SK-N-SH (cell line): Measurements from ENCODE around the gene NBPF1. TPM values are rescaled to one million over a fixed set of nuclear protein-coding genes. Genes with fewer than 3 reads are reported as not detected.
A peak's percentile ranks its signal among the peaks of the same experiment; 100 is the strongest.

ENCODE experiments used
- CTCF ChIA-PET: fragments of 300-600, 350-600 bp; formaldehyde crosslinking; extraction: SDS; loops from one replicate; lab custom pipeline; 2021; lab: Yijun Ruan, JAX
- POLR2A ChIA-PET: fragments of 350-600 bp; sonication (Branson Sonifier 250); formaldehyde crosslinking; extraction: SDS; loops from one replicate; lab custom pipeline; 2020; ENCODE audit warnings: antibody characterized with exemption, inconsistent platforms; lab: Yijun Ruan, JAX
- DNase-seq: peaks from one replicate; pipeline ENCODE4 v3.0.0; 2012
- H2AFZ ChIP-seq: fragments of 200-600 bp; sonication (generic); 2 replicates; pipeline ENCODE4 v1.8.1; 2016; ENCODE audit warnings: antibody characterized with exemption, mild to moderate bottlenecking, low read depth
- H3F3A ChIP-seq: fragments of 200-600 bp; sonication (generic); replicated peaks from 2 replicates; pipeline ENCODE3; 2016; ENCODE audit warnings: antibody characterized with exemption, mild to moderate bottlenecking; ENCODE audit not compliant: insufficient read depth
- H3K27ac ChIP-seq, 2 experiments: fragments of 200-500 bp in 1 of 2; fragments of 200-600 bp in 1 of 2; sonication (Bioruptor generic) in 1 of 2; sonication (generic), shearing (Covaris generic) in 1 of 2; 2 replicates each; pipeline versions ENCODE4 v1.5.1 to v1.6.1; 2014 to 2016; ENCODE audit warnings: low read depth in 2 of 2, inconsistent platforms in 1 of 2, low read length in 1 of 2, mild to moderate bottlenecking in 1 of 2, mixed read lengths in 1 of 2
- H3K27me3 ChIP-seq: fragments of 200-600 bp; sonication (generic), shearing (Covaris generic); 2 replicates; pipeline ENCODE4 v1.6.1; 2016; ENCODE audit warnings: mixed run types; ENCODE audit not compliant: insufficient read depth
- H3K36me3 ChIP-seq, 2 experiments: fragments of 200-500 bp in 1 of 2; fragments of 200-600 bp in 1 of 2; sonication (Bioruptor generic) in 1 of 2; sonication (generic) in 1 of 2; replicated peaks in 1 of 2; 2 replicates each; pipeline versions ENCODE3 to v1.5.1; 2014 to 2016; ENCODE audit warnings: low read length in 1 of 2, mild to moderate bottlenecking in 1 of 2; ENCODE audit not compliant: insufficient read depth in 2 of 2, control insufficient read depth in 1 of 2
- H3K4me1 ChIP-seq, 2 experiments: fragments of 200-500 bp in 1 of 2; fragments of 200-600 bp in 1 of 2; sonication (Bioruptor generic) in 1 of 2; sonication (generic), shearing (Covaris generic) in 1 of 2; 2 replicates each; pipeline versions ENCODE4 v1.5.1 to v1.6.1; 2014 to 2016; ENCODE audit warnings: low read depth in 1 of 2, low read length in 1 of 2, mixed run types in 1 of 2; ENCODE audit not compliant: insufficient read depth in 2 of 2, control insufficient read depth in 1 of 2
- H3K4me2 ChIP-seq: fragments of 200-600 bp; sonication (generic), shearing (Covaris generic); 2 replicates; pipeline ENCODE4 v1.6.1; 2017; ENCODE audit warnings: mixed run types
- H3K4me3 ChIP-seq, 2 experiments: fragments of 200-500 bp in 1 of 2; fragments of 200-600 bp in 1 of 2; sonication (Bioruptor generic) in 1 of 2; sonication (generic), shearing (Covaris generic) in 1 of 2; 2 replicates each; pipeline versions ENCODE4 v1.5.1 to v1.8.1; 2014 to 2016; ENCODE audit warnings: low read depth in 2 of 2, inconsistent platforms in 1 of 2, low read length in 1 of 2, mild to moderate bottlenecking in 1 of 2, mixed read lengths in 1 of 2, moderate library complexity in 1 of 2
- H3K79me2 ChIP-seq: fragments of 200-600 bp; sonication (generic); 2 replicates; pipeline ENCODE4 v1.8.1; 2017; ENCODE audit warnings: mild to moderate bottlenecking; ENCODE audit not compliant: insufficient read depth
- H3K9ac ChIP-seq: fragments of 200-600 bp; sonication (generic); 2 replicates; pipeline ENCODE4 v1.6.1; 2017; ENCODE audit warnings: mixed run types
- H3K9me2 ChIP-seq: fragments of 200-600 bp; sonication (generic); 2 replicates; pipeline ENCODE4 v1.6.1; 2017; ENCODE audit warnings: mixed run types
- H3K9me3 ChIP-seq: fragments of 200-600 bp; sonication (generic); 2 replicates; pipeline ENCODE4 v1.6.1; 2017; ENCODE audit warnings: mixed run types, mild to moderate bottlenecking, moderate library complexity
- H4K20me1 ChIP-seq: fragments of 200-600 bp; sonication (generic); 2 replicates; pipeline ENCODE4 v1.6.1; 2017; ENCODE audit warnings: mild to moderate bottlenecking, mixed run types; ENCODE audit not compliant: insufficient read depth
- CHD2 ChIP-seq: fragments of 150-350 bp; IDR thresholded peaks from 2 replicates; pipeline ENCODE4 v1.6.1; 2018; ENCODE audit warnings: low read length; ENCODE audit not compliant: partially characterized antibody
- CTCF ChIP-seq: fragments of 200-600 bp; sonication (generic); IDR thresholded peaks from 2 replicates; pipeline ENCODE4 v1.6.1; 2017; ENCODE audit warnings: antibody characterized with exemption, mild to moderate bottlenecking, moderate library complexity
- ELF1 ChIP-seq: IDR thresholded peaks from 2 replicates; pipeline ENCODE4 v1.4.0; 2012
- EP300 ChIP-seq, 2 experiments: IDR thresholded peaks; 2 replicates each; pipeline versions ENCODE4 v1.4.0 to v1.6.1; 2012; ENCODE audit warnings: borderline replicate concordance in 1 of 2, low read depth in 1 of 2, low read length in 1 of 2
- FOSL2 ChIP-seq: IDR thresholded peaks from 2 replicates; pipeline ENCODE4 v1.4.0; 2012; ENCODE audit warnings: low read depth, mild to moderate bottlenecking, moderate library complexity, borderline replicate concordance
- GABPA ChIP-seq: IDR thresholded peaks from 2 replicates; pipeline ENCODE4 v1.4.0; 2012; ENCODE audit warnings: low read depth, mild to moderate bottlenecking
- GATA2 ChIP-seq: sonication (generic); formaldehyde crosslinking; IDR thresholded peaks from 2 replicates; pipeline ENCODE4 v1.5.0; 2020; ENCODE audit warnings: mild to moderate bottlenecking, missing genetic modification reagents
- JUND ChIP-seq: IDR thresholded peaks from 2 replicates; pipeline ENCODE4 v1.4.0; 2012
- MEF2A ChIP-seq: IDR thresholded peaks from 2 replicates; pipeline ENCODE4 v1.4.0; 2012; ENCODE audit warnings: low read depth, borderline replicate concordance
- NRF1 ChIP-seq: IDR thresholded peaks from 2 replicates; pipeline ENCODE4 v1.6.1; 2012; ENCODE audit warnings: low read depth, mild to moderate bottlenecking, low read length
- PBX3 ChIP-seq: IDR thresholded peaks from 2 replicates; pipeline ENCODE4; 2012
- POLR2AphosphoS5 ChIP-seq: IDR thresholded peaks from 2 replicates; pipeline ENCODE4 v1.6.1; 2012; ENCODE audit warnings: low read depth, low read length
- RAD21 ChIP-seq: IDR thresholded peaks from 2 replicates; pipeline ENCODE4 v1.6.1; 2012; ENCODE audit warnings: mild to moderate bottlenecking, low read length
- RCOR1 ChIP-seq: fragments of 150-350 bp; IDR thresholded peaks from 2 replicates; pipeline ENCODE4 v1.6.1; 2017; ENCODE audit warnings: antibody characterized with exemption, low read length
- REST ChIP-seq: IDR thresholded peaks from 2 replicates; pipeline ENCODE4 v1.6.1; 2012; ENCODE audit warnings: mild to moderate bottlenecking, low read depth, low read length, moderate library complexity
- TAF1 ChIP-seq: IDR thresholded peaks from 2 replicates; pipeline ENCODE4 v1.6.1; 2012; ENCODE audit warnings: low read depth, mild to moderate bottlenecking, low read length, moderate library complexity, borderline replicate concordance
- USF1 ChIP-seq: IDR thresholded peaks from 2 replicates; pipeline ENCODE4 v1.4.0; 2012; ENCODE audit warnings: low read depth, borderline replicate concordance
- WGBS: methylation state at CpG from one replicate; pipeline ENCODE4 v1.1.6; 2017; ENCODE audit warnings: low lambda C conversion rate; 5-methylcytosine and 5-hydroxymethylcytosine counted together
- polyA plus RNA-seq, 3 experiments: library from polyadenylated mRNA; depleted of rRNA; stranded (reverse); fragments of >200 nt; gene quantifications; 2 replicates each; pipeline ENCODE4 v1.2.3, GENCODE V29; 2012

The NBPF1 gene
- polyA plus RNA-seq, 1 of the 3 experiments (the other 2 are of a cell fraction), result 29.8 TPM

GRCh38 chr1:16617778-16618580 is 4.6 kb upstream of the NBPF1 start:
- Histone ChIP-seq H3K9ac (no peak overlapping the region), H2AFZ (no peak overlapping the region), H3K4me2 (no peak overlapping the region)
- WGBS, result 79% methylated on average over 7 of the region's 7 CpGs
- DNase-seq, result peak; percentile 70
- CTCF ChIA-PET, result interaction anchor here (0.6 to 10.5 kb wide), 8 partner anchors 9 to 334 kb away, joined by 3 to 88 read pairs (median 4); no protein-coding TSS in a partner anchor
- TF ChIP-seq REST (no peak), RCOR1 (0 out of 2 replicates have a peak, but pooled peaks have one; percentile 32)
- TF ChIP-seq, all 33 proteins: peak for 1
- Histone ChIP-seq H4K20me1 (no peaks in the 10 kb centered on the region), H3K9me2 (no peaks in the 10 kb centered on the region), H3K27ac (no peak overlapping the region), H3K36me3 (peaks cover 10 to 28% of the 10 kb centered on the region in 2 experiments), H3K27me3 (no peaks in the 10 kb centered on the region), H3K4me1 (peaks cover 4 to 10% of the 10 kb centered on the region in 2 experiments; a peak in 3 of 4 replicates), H3K79me2 (no peaks in the 10 kb centered on the region), H3K9me3 (no peaks in the 10 kb centered on the region), H3K4me3 (no peak overlapping the region), H3F3A (peaks cover 14% of the 10 kb centered on the region)
- POLR2A ChIA-PET, result interaction anchor here (0.9 kb wide), 1 partner anchor 333 kb away, joined by 3 read pairs; no protein-coding TSS in a partner anchor

GRCh38 chr1:16617114-16617631 is 3.8 kb upstream of the NBPF1 start:
- WGBS, result 91% methylated on average over 20 of the region's 20 CpGs
- ChIA-PET POLR2A (interaction anchor here (1.2 kb wide), 1 partner anchor 7 kb away, joined by 3 read pairs; no protein-coding TSS in a partner anchor), CTCF (interaction anchor here (0.9 to 10.5 kb wide), 6 partner anchors 6 to 334 kb away, joined by 3 to 130 read pairs (median 10); no protein-coding TSS in a partner anchor)
- peaks cover 8% of the 10 kb centered on the region for H3K79me2 ChIP-seq
- H3K4me1 ChIP-seq, result peaks cover 6 to 16% of the 10 kb centered on the region in 2 experiments; a peak in 3 of 4 replicates
- H3K36me3 ChIP-seq, result peaks cover 10 to 28% of the 10 kb centered on the region in 2 experiments
- no peak overlapping the region for H3K4me2 ChIP-seq
- no peaks in the 10 kb centered on the region for H3K9me3 ChIP-seq
- H3K9ac ChIP-seq, result no peak overlapping the region
- peaks cover 3% of the 10 kb centered on the region; the same call in 1 of the 2 replicates for H4K20me1 ChIP-seq
- no peak overlapping the region for H3K4me3 ChIP-seq
- peak; percentile 47 for DNase-seq
- no peaks in the 10 kb centered on the region for H3K27me3 ChIP-seq
- H2AFZ ChIP-seq, result no peak overlapping the region
- no peaks in the 10 kb centered on the region for H3K9me2 ChIP-seq
- peaks cover 17% of the 10 kb centered on the region for H3F3A ChIP-seq
- no peak overlapping the region for H3K27ac ChIP-seq
- TF ChIP-seq RAD21 (no peak), GABPA (no peak), PBX3 (no peak), CHD2 (no peak), CTCF (no peak), MEF2A (no peak), EP300 (IDR thresholded peaks at IDR 0.05; ENCODE audit: borderline replicate concordance in 1 of 2, low read depth in 1 of 2, low read length in 1 of 2) (no peak), ELF1 (no peak), GATA2 (no peak), NRF1 (no peak), USF1 (no peak), FOSL2 (no peak), POLR2AphosphoS5 (no peak), TAF1 (no peak), JUND (no peak)
